Activated T-helper 2 cell treated with anti-CD3 and anti-CD28 coated beads, Interferon-gamma antibody, Interleukin-2, Interleukin-4, amounts not matched to agents 10 μg/mL and 5 μg/mL and 100 μg/mL, durations not matched to agents 14 hours and 24 hours and 36 hours (primary cell): ENCODE results near the gene UBE3D. TPM values are rescaled to one million over a fixed set of nuclear protein-coding genes. Genes with fewer than 3 reads are reported as not detected.

ENCODE experiments used
- DNase-seq: peaks from one replicate; pipeline ENCODE4 v3.0.0; 2021; ENCODE audit warnings: low spot score
- H3K27ac Mint-ChIP-seq: one replicate; pipeline ENCODE4 v1.8.0; 2021; ENCODE audit warnings: mixed read lengths
- H3K27me3 Mint-ChIP-seq: one replicate; pipeline ENCODE4 v1.8.0; 2021; ENCODE audit warnings: low read depth, mixed read lengths
- H3K36me3 Mint-ChIP-seq: one replicate; pipeline ENCODE4 v1.8.0; 2021; ENCODE audit warnings: low read depth, mixed read lengths
- H3K4me1 Mint-ChIP-seq: one replicate; pipeline ENCODE4 v1.8.0; 2021; ENCODE audit warnings: low read depth, mixed read lengths
- H3K4me3 Mint-ChIP-seq: one replicate; pipeline ENCODE4 v1.8.0; 2021; ENCODE audit warnings: low read depth, mild to moderate bottlenecking, moderate library complexity, mixed read lengths
- H3K9me3 Mint-ChIP-seq: one replicate; pipeline ENCODE4 v1.8.0; 2021; ENCODE audit warnings: mixed read lengths
- intact Hi-C: fragments of 100-400 bp; cut with micrococcal nuclease; formaldehyde crosslinking; loops from one replicate; pipeline ENCODE4 v1.15.1; 2023
- total RNA-seq: library from RNA; stranded (reverse); gene quantifications from 2 replicates; pipeline ENCODE4 v1.2.3, GENCODE V29; 2022

The UBE3D gene
- total RNA-seq, 1 donor from 2014 or later = 6.9 TPM

- Mint-ChIP-seq H3K27me3 (no peaks in the 10 kb centered on the region), H3K27ac (no peak overlapping the region), H3K4me3 (no peak overlapping the region), H3K36me3 (no peaks in the 10 kb centered on the region), H3K9me3 (no peaks in the 10 kb centered on the region), H3K4me1 (no peaks in the 10 kb centered on the region)
- intact Hi-C loops = no loop called here
- no peak for DNase-seq
Observed at GRCh38 chr6:82987951-82988350, 77.7 kb downstream of the UBE3D start.

DNA sequence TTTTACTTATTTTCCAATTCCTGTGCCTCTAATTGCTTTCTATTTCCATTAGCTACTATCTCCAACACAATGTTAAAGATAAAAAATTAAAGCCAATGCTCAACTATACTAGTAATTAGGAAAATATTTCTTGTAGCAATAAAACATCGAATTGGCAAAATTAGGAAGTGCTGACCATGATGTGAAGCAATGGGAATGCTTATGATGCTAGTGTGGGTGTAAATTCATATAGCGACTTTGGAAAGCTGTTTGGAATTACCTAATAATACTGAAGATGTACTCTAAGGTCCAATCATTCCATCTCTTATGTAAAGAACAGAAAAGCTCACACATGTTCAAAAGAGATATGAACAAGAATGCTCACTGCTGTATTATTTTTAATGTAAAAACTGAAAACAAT is 78.2 kb downstream of the UBE3D start:
- H3K27me3 Mint-ChIP-seq = no peaks in the 10 kb centered on the region
- no peak overlapping the region for H3K27ac Mint-ChIP-seq
- intact Hi-C loops = no loop called here
- H3K4me1 Mint-ChIP-seq = no peaks in the 10 kb centered on the region
- H3K9me3 Mint-ChIP-seq = no peaks in the 10 kb centered on the region
- H3K4me3 Mint-ChIP-seq = no peak overlapping the region
- DNase-seq = no peak
- H3K36me3 Mint-ChIP-seq = no peaks in the 10 kb centered on the region

- DNase-seq = no peak
- Mint-ChIP-seq H3K36me3 (no peaks in the 10 kb centered on the region), H3K27ac (no peak overlapping the region), H3K27me3 (no peaks in the 10 kb centered on the region), H3K4me3 (no peak overlapping the region), H3K9me3 (no peaks in the 10 kb centered on the region), H3K4me1 (no peaks in the 10 kb centered on the region)
- intact Hi-C loops = no loop called here
Observed at GRCh38 chr6:82984720-82985119, 80.9 kb downstream of the UBE3D start.

GRCh38 chr6:82980086-82980485 is 85.6 kb downstream of the UBE3D start:
- Mint-ChIP-seq H3K27ac (no peak overlapping the region), H3K9me3 (no peaks in the 10 kb centered on the region), H3K27me3 (no peaks in the 10 kb centered on the region), H3K4me1 (no peaks in the 10 kb centered on the region), H3K36me3 (no peaks in the 10 kb centered on the region), H3K4me3 (no peak overlapping the region)
- no peak for DNase-seq
- intact Hi-C loops = no loop called here

- no peak overlapping the region for H3K4me3 Mint-ChIP-seq
- intact Hi-C loops = no loop called here
- no peaks in the 10 kb centered on the region for H3K36me3 Mint-ChIP-seq
Observed at GRCh38 chr6:82979657-82980056, 86.0 kb downstream of the UBE3D start.

GRCh38 chr6:82978362-82978945 is 87.2 kb downstream of the UBE3D start:
- Mint-ChIP-seq H3K9me3 (no peaks in the 10 kb centered on the region), H3K27ac (no peak overlapping the region), H3K27me3 (no peaks in the 10 kb centered on the region), H3K36me3 (no peaks in the 10 kb centered on the region), H3K4me3 (no peak overlapping the region), H3K4me1 (no peaks in the 10 kb centered on the region)
- intact Hi-C loops = no loop called here
- DNase-seq = no peak

More at GRCh38 chr6:82979657-82980056, 86.0 kb downstream of the UBE3D start:
- Mint-ChIP-seq H3K9me3 (no peaks in the 10 kb centered on the region), H3K4me1 (no peaks in the 10 kb centered on the region), H3K27ac (no peak overlapping the region), H3K27me3 (no peaks in the 10 kb centered on the region)
- no peak for DNase-seq

GRCh38 chr6:82976179-82976578 is 89.5 kb downstream of the UBE3D start:
- H3K27me3 Mint-ChIP-seq = no peaks in the 10 kb centered on the region
- no peaks in the 10 kb centered on the region for H3K36me3 Mint-ChIP-seq
- no peak overlapping the region for H3K27ac Mint-ChIP-seq
- no peak overlapping the region for H3K4me3 Mint-ChIP-seq
- no peaks in the 10 kb centered on the region for H3K4me1 Mint-ChIP-seq
- intact Hi-C loops = no loop called here
- DNase-seq = no peak
- H3K9me3 Mint-ChIP-seq = no peaks in the 10 kb centered on the region

DNA sequence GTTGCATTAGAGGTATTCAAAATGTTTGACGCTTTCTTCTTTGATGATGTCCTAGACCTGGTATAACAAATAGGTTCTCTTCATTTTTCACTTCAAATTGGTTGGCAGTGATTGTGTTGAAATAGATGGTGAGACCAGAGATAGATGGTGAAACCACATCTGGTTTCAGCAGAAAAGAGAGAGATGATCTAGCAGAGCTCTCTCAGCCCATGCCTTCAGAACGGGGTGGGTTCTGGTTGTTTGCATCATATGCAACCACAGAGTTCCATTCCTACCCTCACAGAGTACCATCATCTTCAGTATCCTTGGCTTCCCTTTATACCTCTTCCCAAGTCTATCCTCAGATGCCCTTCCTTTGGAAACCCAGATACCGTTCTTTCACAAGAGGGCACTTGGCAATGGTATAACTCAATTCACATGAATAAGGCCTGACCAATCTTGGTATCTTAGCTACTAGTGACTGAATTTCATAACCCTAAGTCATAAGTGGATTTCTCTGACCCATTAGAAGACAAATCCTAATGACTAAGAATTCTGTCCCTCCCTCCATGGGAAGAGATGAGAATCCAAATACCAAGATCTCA is 93.7 kb downstream of the UBE3D start:
- H3K9me3 Mint-ChIP-seq = no peaks in the 10 kb centered on the region
- intact Hi-C loops = no loop called here
- H3K27ac Mint-ChIP-seq = no peak overlapping the region
- no peaks in the 10 kb centered on the region for H3K27me3 Mint-ChIP-seq
- H3K36me3 Mint-ChIP-seq = no peaks in the 10 kb centered on the region
- DNase-seq = no peak
- H3K4me3 Mint-ChIP-seq = no peak overlapping the region
- H3K4me1 Mint-ChIP-seq = no peaks in the 10 kb centered on the region

DNA sequence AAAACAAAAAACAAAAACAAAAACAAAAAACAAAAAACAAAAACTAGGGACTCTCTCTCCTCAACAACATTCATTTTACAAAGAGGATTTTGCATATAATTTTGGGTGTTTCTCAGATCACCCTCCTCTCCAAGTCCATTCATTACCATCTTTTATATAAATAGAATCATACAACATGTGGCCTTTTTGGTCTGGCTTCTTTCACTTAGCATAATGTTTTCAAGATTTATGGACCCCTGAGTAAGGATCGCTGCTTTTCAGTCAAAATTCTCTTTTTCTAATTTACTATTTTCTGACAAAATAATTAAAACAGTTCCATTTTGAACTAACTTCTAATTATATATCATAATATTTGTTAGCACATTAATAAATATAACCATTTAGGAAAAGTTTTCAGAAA is 94.8 kb downstream of the UBE3D start:
- no peaks in the 10 kb centered on the region for H3K4me1 Mint-ChIP-seq
- no peak for DNase-seq
- no peak overlapping the region for H3K4me3 Mint-ChIP-seq

GRCh38 chr6:82968708-82969107 is 96.9 kb downstream of the UBE3D start:
- no peak for DNase-seq
- no peaks in the 10 kb centered on the region for H3K27me3 Mint-ChIP-seq
- H3K4me1 Mint-ChIP-seq = no peaks in the 10 kb centered on the region
- no peak overlapping the region for H3K27ac Mint-ChIP-seq
- H3K9me3 Mint-ChIP-seq = no peaks in the 10 kb centered on the region
- no peaks in the 10 kb centered on the region for H3K36me3 Mint-ChIP-seq
- H3K4me3 Mint-ChIP-seq = no peak overlapping the region
- intact Hi-C loops = no loop called here

More for the DNA sequence above, 94.8 kb downstream of the UBE3D start:
- Mint-ChIP-seq H3K9me3 (no peaks in the 10 kb centered on the region), H3K36me3 (no peaks in the 10 kb centered on the region), H3K27me3 (no peaks in the 10 kb centered on the region), H3K27ac (no peak overlapping the region)
- intact Hi-C loops = no loop called here

DNA sequence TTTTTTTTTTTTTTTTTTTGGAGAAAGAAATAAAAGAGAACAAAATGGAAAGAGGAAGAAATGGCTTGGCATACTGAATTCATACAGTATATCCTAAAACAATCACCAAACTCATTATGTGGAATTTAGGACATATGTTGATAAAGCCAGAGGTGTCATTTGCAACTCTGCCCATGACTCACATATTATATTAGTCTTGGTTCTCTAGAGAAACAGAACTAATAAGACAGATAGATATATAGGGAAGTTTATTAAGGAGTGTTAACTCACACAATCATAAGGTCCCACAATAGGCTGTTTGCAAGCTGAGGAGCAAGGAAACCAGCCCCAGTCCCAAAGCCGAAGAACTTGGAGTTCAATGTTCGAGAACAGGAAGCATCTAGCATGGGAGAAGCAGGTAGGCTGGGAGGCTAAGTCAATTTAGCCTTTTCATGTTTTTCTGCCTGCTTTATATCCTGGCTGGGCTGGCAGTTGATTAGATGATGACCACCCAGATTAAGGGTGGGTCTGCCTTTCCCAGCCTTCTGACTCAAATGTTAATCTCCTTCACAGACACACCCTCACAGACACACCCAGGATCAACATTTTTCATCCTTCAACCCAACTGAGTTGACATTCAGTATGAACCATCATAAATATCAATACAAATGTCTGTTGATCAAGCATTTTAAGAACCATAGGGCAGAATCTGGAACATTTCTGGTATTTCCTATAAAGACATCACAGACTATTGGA is 102.3 kb downstream of the UBE3D start:
- Mint-ChIP-seq H3K9me3 (no peaks in the 10 kb centered on the region), H3K4me3 (no peak overlapping the region), H3K4me1 (no peaks in the 10 kb centered on the region), H3K27ac (no peak overlapping the region), H3K36me3 (no peaks in the 10 kb centered on the region), H3K27me3 (no peaks in the 10 kb centered on the region)
- intact Hi-C loops = no loop called here
- no peak for DNase-seq

- intact Hi-C loops = no loop called here
- no peak for DNase-seq
- Mint-ChIP-seq H3K9me3 (no peaks in the 10 kb centered on the region), H3K4me3 (no peak overlapping the region), H3K27ac (no peak overlapping the region), H3K4me1 (no peaks in the 10 kb centered on the region), H3K36me3 (no peaks in the 10 kb centered on the region), H3K27me3 (no peaks in the 10 kb centered on the region)
Observed at GRCh38 chr6:82959385-82959941, 106.2 kb downstream of the UBE3D start.

DNA sequence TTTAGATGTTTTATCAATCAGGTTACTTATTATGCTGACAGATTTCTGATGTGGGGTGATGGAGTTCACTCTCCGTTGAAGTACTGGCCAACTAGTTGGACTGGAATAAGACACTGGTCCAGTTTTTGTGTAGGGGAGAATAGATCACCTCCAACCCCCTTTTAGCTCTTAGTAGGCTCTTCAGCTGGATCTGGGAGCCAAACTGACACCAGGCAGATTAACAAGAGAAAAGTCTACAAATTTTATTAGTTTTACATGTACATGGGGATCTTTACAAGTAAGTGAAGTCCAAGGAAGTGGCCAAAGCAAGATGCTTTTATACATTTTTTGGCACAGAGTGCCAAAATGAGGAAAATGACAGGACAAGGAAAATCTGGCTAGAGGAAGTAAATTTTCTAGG is 107.1 kb downstream of the UBE3D start:
- Mint-ChIP-seq H3K9me3 (no peaks in the 10 kb centered on the region), H3K27me3 (no peaks in the 10 kb centered on the region), H3K4me1 (no peaks in the 10 kb centered on the region), H3K36me3 (no peaks in the 10 kb centered on the region), H3K4me3 (no peak overlapping the region), H3K27ac (no peak overlapping the region)
- DNase-seq = no peak
- intact Hi-C loops = no loop called here
